ENCODE data around the gene BRF1. TPM values are rescaled to one million over a fixed set of nuclear protein-coding genes. Genes with fewer than 3 reads are reported as not detected.

BRF1 gene
- polyA plus RNA-seq, 4 donors: 18.4 to 28.0 (median 20.2) TPM

GRCh38 chr14:105196265-105196960 lies 104.4 kb downstream of the BRF1 start:
- H3K4me1 ChIP-seq (ENCODE audit: control insufficient read depth in 3 of 3, insufficient read depth in 2 of 3, low read depth in 1 of 3, low read length in 2 of 3): peaks cover 0 to 9% (median 2%) of the 10 kb centered on the region in 3 donors
- DNase-seq: no peak
- H3K9me3 ChIP-seq (ENCODE audit: control insufficient read depth in 2 of 2, insufficient read depth in 1 of 2, low read depth in 1 of 2, low read length in 1 of 2): no peaks in the 10 kb centered on the region
- no peak overlapping the region for H3K4me3 ChIP-seq (ENCODE audit: low read depth in 1 of 3, low read length in 3 of 3)
- 3 to 5% (median 4%) methylated on average over 45 to 58 of the region's 58 CpGs for WGBS, 3 donors
- H3K27me3 ChIP-seq (ENCODE audit: control insufficient read depth in 3 of 3, insufficient read depth in 3 of 3, low read length in 3 of 3): peaks cover 12 to 76% (median 22%) of the 10 kb centered on the region in 3 donors
- H3K36me3 ChIP-seq (ENCODE audit: control insufficient read depth in 3 of 3, insufficient read depth in 2 of 3, low read depth in 1 of 3, low read length in 3 of 3): no peaks in the 10 kb centered on the region
- H3K27ac ChIP-seq (ENCODE audit: low read depth in 1 of 3, low read length in 2 of 3): peak overlapping the region in 1 of 3 donors; percentile 28
- FAIRE-seq: no peak

- H3K9me3 ChIP-seq (ENCODE audit: control insufficient read depth in 2 of 2, insufficient read depth in 1 of 2, low read depth in 1 of 2, low read length in 1 of 2): no peaks in the 10 kb centered on the region
- peaks cover 12 to 72% (median 18%) of the 10 kb centered on the region in 3 donors for H3K27me3 ChIP-seq (ENCODE audit: control insufficient read depth in 3 of 3, insufficient read depth in 3 of 3, low read length in 3 of 3)
- H3K36me3 ChIP-seq (ENCODE audit: control insufficient read depth in 3 of 3, insufficient read depth in 2 of 3, low read depth in 1 of 3, low read length in 3 of 3): no peaks in the 10 kb centered on the region
- FAIRE-seq (no peak), DNase-seq (no peak)
- no peak overlapping the region for H3K4me3 ChIP-seq (ENCODE audit: low read depth in 1 of 3, low read length in 3 of 3)
- 27 to 38% (median 29%) methylated on average over 25 of the region's 25 CpGs for WGBS, 3 donors
- H3K27ac ChIP-seq (ENCODE audit: low read depth in 1 of 3, low read length in 2 of 3): peak overlapping the region in 1 of 3 donors; percentile 25
- peaks cover 0 to 9% (median 2%) of the 10 kb centered on the region in 3 donors for H3K4me1 ChIP-seq (ENCODE audit: control insufficient read depth in 3 of 3, insufficient read depth in 2 of 3, low read depth in 1 of 3, low read length in 2 of 3)
These were observed 105.1 kb downstream of the BRF1 start for GRCh38 chr14:105195522-105196264.

- no peak for DNase-seq
- Histone ChIP-seq H3K27ac (ENCODE audit: low read depth in 1 of 3, low read length in 2 of 3) (peak overlapping the region in 1 of 3 donors; percentile 25), H3K4me1 (ENCODE audit: control insufficient read depth in 3 of 3, insufficient read depth in 2 of 3, low read depth in 1 of 3, low read length in 2 of 3) (peaks cover 0 to 9% (median 2%) of the 10 kb centered on the region in 3 donors), H3K9me3 (ENCODE audit: control insufficient read depth in 2 of 2, insufficient read depth in 1 of 2, low read depth in 1 of 2, low read length in 1 of 2) (no peaks in the 10 kb centered on the region), H3K36me3 (ENCODE audit: control insufficient read depth in 3 of 3, insufficient read depth in 2 of 3, low read depth in 1 of 3, low read length in 3 of 3) (no peaks in the 10 kb centered on the region), H3K27me3 (ENCODE audit: control insufficient read depth in 3 of 3, insufficient read depth in 3 of 3, low read length in 3 of 3) (peaks cover 12 to 66% (median 17%) of the 10 kb centered on the region in 3 donors), H3K4me3 (ENCODE audit: low read depth in 1 of 3, low read length in 3 of 3) (no peak overlapping the region)
- WGBS, 3 donors: 72 to 76% (median 76%) methylated on average over 8 to 10 of the region's 10 CpGs
- no peak for FAIRE-seq
These were observed 105.8 kb downstream of the BRF1 start for GRCh38 chr14:105195051-105195450.

- WGBS, 3 donors: 13 to 34% (median 21%) methylated on average over 16 to 17 of the region's 17 CpGs
- DNase-seq (no peak), FAIRE-seq (no peak)
- H3K4me3 ChIP-seq (ENCODE audit: low read depth in 1 of 3, low read length in 3 of 3): no peak overlapping the region
- no peaks in the 10 kb centered on the region for H3K9me3 ChIP-seq (ENCODE audit: control insufficient read depth in 2 of 2, insufficient read depth in 1 of 2, low read depth in 1 of 2, low read length in 1 of 2)
- H3K27me3 ChIP-seq (ENCODE audit: control insufficient read depth in 3 of 3, insufficient read depth in 3 of 3, low read length in 3 of 3): peaks cover 12 to 57% (median 14%) of the 10 kb centered on the region in 3 donors
- no peaks in the 10 kb centered on the region for H3K36me3 ChIP-seq (ENCODE audit: control insufficient read depth in 3 of 3, insufficient read depth in 2 of 3, low read depth in 1 of 3, low read length in 3 of 3)
- H3K4me1 ChIP-seq (ENCODE audit: control insufficient read depth in 3 of 3, insufficient read depth in 2 of 3, low read depth in 1 of 3, low read length in 2 of 3): peaks cover 0 to 9% (median 2%) of the 10 kb centered on the region in 3 donors
- H3K27ac ChIP-seq (ENCODE audit: low read depth in 1 of 3, low read length in 2 of 3): peak overlapping the region in 1 of 3 donors; percentile 37
These were observed 106.7 kb downstream of the BRF1 start for GRCh38 chr14:105193916-105194782.

GRCh38 chr14:105192866-105193731 lies 107.7 kb downstream of the BRF1 start:
- Histone ChIP-seq H3K4me1 (ENCODE audit: control insufficient read depth in 3 of 3, insufficient read depth in 2 of 3, low read depth in 1 of 3, low read length in 2 of 3) (peaks cover 0 to 9% (median 2%) of the 10 kb centered on the region in 3 donors), H3K9me3 (ENCODE audit: control insufficient read depth in 2 of 2, insufficient read depth in 1 of 2, low read depth in 1 of 2, low read length in 1 of 2) (peaks cover 0 to 6% of the 10 kb centered on the region in 2 donors), H3K27ac (ENCODE audit: low read depth in 1 of 3, low read length in 2 of 3) (peak overlapping the region in 1 of 3 donors; percentile 37), H3K4me3 (ENCODE audit: low read depth in 1 of 3, low read length in 3 of 3) (no peak overlapping the region), H3K27me3 (ENCODE audit: control insufficient read depth in 3 of 3, insufficient read depth in 3 of 3, low read length in 3 of 3) (peaks cover 8 to 46% (median 15%) of the 10 kb centered on the region in 3 donors), H3K36me3 (ENCODE audit: control insufficient read depth in 3 of 3, insufficient read depth in 2 of 3, low read depth in 1 of 3, low read length in 3 of 3) (no peaks in the 10 kb centered on the region)
- WGBS, 3 donors: 28 to 35% (median 29%) methylated on average over 25 to 29 of the region's 29 CpGs
- no peak for DNase-seq
- no peak for FAIRE-seq

GRCh38 chr14:105187935-105188524 lies 112.8 kb downstream of the BRF1 start:
- WGBS, 3 donors: 38 to 61% (median 53%) methylated on average over 12 to 14 of the region's 14 CpGs
- H3K27ac ChIP-seq (ENCODE audit: low read depth in 1 of 3, low read length in 2 of 3): no peak overlapping the region
- H3K9me3 ChIP-seq (ENCODE audit: control insufficient read depth in 2 of 2, insufficient read depth in 1 of 2, low read depth in 1 of 2, low read length in 1 of 2): peaks cover 0 to 8% of the 10 kb centered on the region in 2 donors
- H3K36me3 ChIP-seq (ENCODE audit: control insufficient read depth in 3 of 3, insufficient read depth in 2 of 3, low read depth in 1 of 3, low read length in 3 of 3): no peaks in the 10 kb centered on the region
- peaks cover 0 to 9% (median 7%) of the 10 kb centered on the region in 3 donors for H3K27me3 ChIP-seq (ENCODE audit: control insufficient read depth in 3 of 3, insufficient read depth in 3 of 3, low read length in 3 of 3)
- H3K4me3 ChIP-seq (ENCODE audit: low read depth in 1 of 3, low read length in 3 of 3): no peak overlapping the region
- no peaks in the 10 kb centered on the region for H3K4me1 ChIP-seq (ENCODE audit: control insufficient read depth in 3 of 3, insufficient read depth in 2 of 3, low read depth in 1 of 3, low read length in 2 of 3)
- no peak for FAIRE-seq
- DNase-seq: peak; percentile 63 to 67

GRCh38 chr14:105187116-105187515 lies 113.7 kb downstream of the BRF1 start:
- Histone ChIP-seq H3K27me3 (ENCODE audit: control insufficient read depth in 3 of 3, insufficient read depth in 3 of 3, low read length in 3 of 3) (peaks cover 0 to 9% (median 7%) of the 10 kb centered on the region in 3 donors), H3K27ac (ENCODE audit: low read depth in 1 of 3, low read length in 2 of 3) (no peak overlapping the region), H3K9me3 (ENCODE audit: control insufficient read depth in 2 of 2, insufficient read depth in 1 of 2, low read depth in 1 of 2, low read length in 1 of 2) (peaks cover 0 to 8% of the 10 kb centered on the region in 2 donors), H3K4me1 (ENCODE audit: control insufficient read depth in 3 of 3, insufficient read depth in 2 of 3, low read depth in 1 of 3, low read length in 2 of 3) (peaks cover 0 to under 1% (median 0%) of the 10 kb centered on the region in 3 donors), H3K4me3 (ENCODE audit: low read depth in 1 of 3, low read length in 3 of 3) (no peak overlapping the region), H3K36me3 (ENCODE audit: control insufficient read depth in 3 of 3, insufficient read depth in 2 of 3, low read depth in 1 of 3, low read length in 3 of 3) (no peaks in the 10 kb centered on the region)
- FAIRE-seq (no peak), DNase-seq (no peak)
- WGBS, 3 donors: 11 to 56% (median 42%) methylated on average over 4 of the region's 4 CpGs

All from small intestine (tissue), 7 donors.